HEK293 (cell line): ENCODE measurements around the gene P2RY6.
A peak's percentile ranks its signal among the peaks of the same experiment; 100 is the strongest.

Experiments
- CTCF ChIA-PET: fragments of 350-600 bp; formaldehyde crosslinking; extraction: SDS; loops from one replicate; lab custom pipeline; 2021; ENCODE audit warnings: antibody characterized with exemption; lab: Yijun Ruan, JAX
- POLR2A ChIA-PET: fragments of 300-600 bp; formaldehyde crosslinking; extraction: SDS; loops from one replicate; lab custom pipeline; 2020; ENCODE audit warnings: antibody characterized with exemption, inconsistent platforms; lab: Yijun Ruan, JAX
- H3K27ac ChIP-seq: fragments of 200-500 bp; sonication (Bioruptor generic); 2 replicates; pipeline ENCODE4 v1.5.1; 2014; ENCODE audit warnings: low read depth, low read length, control low read depth, inconsistent platforms; ENCODE audit errors: extremely low read depth
- H3K36me3 ChIP-seq, 2 experiments: fragments of 200-500 bp in 1 of 2; sonication (Bioruptor generic) in 1 of 2; 1 replicate in 1 of 2; 2 replicates in 1 of 2; pipeline ENCODE4 v1.5.1; 2014 to 2017; ENCODE audit warnings: inconsistent platforms in 2 of 2, low read length in 2 of 2; ENCODE audit not compliant: control insufficient read depth in 2 of 2, insufficient read depth in 1 of 2
- H3K4me1 ChIP-seq: fragments of 200-500 bp; sonication (Bioruptor generic); 2 replicates; pipeline ENCODE4 v1.5.1; 2014; ENCODE audit warnings: mild to moderate bottlenecking, low read length, inconsistent platforms; ENCODE audit not compliant: control insufficient read depth, insufficient read depth
- H3K4me3 ChIP-seq: 2 replicates; pipeline ENCODE4 v1.5.1; 2011; ENCODE audit warnings: low read depth, mild to moderate bottlenecking, control low read depth, low read length, moderate library complexity
- H3K9me3 ChIP-seq: fragments of 200-500 bp; sonication (Bioruptor generic); 2 replicates; pipeline ENCODE4 v1.5.1; 2014; ENCODE audit warnings: low read depth, low read length, inconsistent platforms; ENCODE audit not compliant: control insufficient read depth, insufficient read depth
- HIC1 ChIP-seq: fragments of 450-650 bp; formaldehyde crosslinking; IDR thresholded peaks from 2 replicates; pipeline ENCODE4 v1.5.1; 2016; ENCODE audit warnings: missing biosample characterization, missing genetic modification characterization
- KLF9 ChIP-seq: fragments of 450-650 bp; formaldehyde crosslinking; IDR thresholded peaks from 2 replicates; pipeline ENCODE4 v1.5.1; 2016; ENCODE audit warnings: missing biosample characterization, missing genetic modification characterization, low read depth
- PBX3 ChIP-seq: sonication (generic); formaldehyde crosslinking; IDR thresholded peaks from 2 replicates; pipeline ENCODE4 v1.8.1; 2022; ENCODE audit warnings: mild to moderate bottlenecking, moderate library complexity, missing genetic modification reagents
- ZBTB7A ChIP-seq: fragments of 450-650 bp; formaldehyde crosslinking; IDR thresholded peaks from 2 replicates; pipeline ENCODE4 v1.5.1; 2016; ENCODE audit warnings: low read depth, missing biosample characterization, missing genetic modification characterization
- ZNF37A ChIP-seq: fragments of 450-650 bp; IDR thresholded peaks from 2 replicates; pipeline ENCODE4 v1.5.1; 2018; ENCODE audit warnings: missing biosample characterization, missing genetic modification characterization
- ZNF416 ChIP-seq: fragments of 450-650 bp; formaldehyde crosslinking; IDR thresholded peaks from 2 replicates; pipeline ENCODE4 v1.5.1; 2016; ENCODE audit warnings: missing biosample characterization, missing genetic modification characterization
- ZNF747 ChIP-seq: fragments of 450-650 bp; formaldehyde crosslinking; IDR thresholded peaks from 2 replicates; pipeline ENCODE4 v1.5.1; 2016; ENCODE audit warnings: missing biosample characterization, missing genetic modification characterization
- ZNF768 ChIP-seq: fragments of 450-650 bp; formaldehyde crosslinking; IDR thresholded peaks from 2 replicates; pipeline ENCODE4 v1.5.1; 2018; ENCODE audit warnings: missing biosample characterization, mild to moderate bottlenecking, missing genetic modification characterization
- TF ChIP-seq, protein P1 (sequence below): fragments of 450-650 bp; formaldehyde crosslinking; IDR thresholded peaks from 2 replicates; pipeline ENCODE4 v1.5.1; 2017; ENCODE audit warnings: missing biosample characterization, missing genetic modification characterization
- TF ChIP-seq, protein P2 (sequence below): fragments of 450-650 bp; formaldehyde crosslinking; IDR thresholded peaks from 2 replicates; pipeline ENCODE4 v1.5.1; 2016; ENCODE audit warnings: missing biosample characterization, missing genetic modification characterization
- TF ChIP-seq, protein P3 (sequence below): fragments of 450-650 bp; formaldehyde crosslinking; IDR thresholded peaks from 2 replicates; pipeline ENCODE4 v1.5.1; 2016; ENCODE audit warnings: missing biosample characterization, missing genetic modification characterization
- TF ChIP-seq, protein P4 (sequence below): fragments of 450-650 bp; formaldehyde crosslinking; IDR thresholded peaks from 2 replicates; pipeline ENCODE4 v1.5.1; 2016; ENCODE audit warnings: missing biosample characterization, missing genetic modification characterization
- TF ChIP-seq, protein P5 (sequence below): fragments of 450-650 bp; formaldehyde crosslinking; IDR thresholded peaks from 2 replicates; pipeline ENCODE4 v1.5.1; 2016; ENCODE audit warnings: missing biosample characterization, missing genetic modification characterization

The P2RY6 gene

GRCh38 chr11:73288192-73288872, 16.2 kb downstream of the P2RY6 start:
- ChIA-PET CTCF (interaction anchor here (0.6 to 5.6 kb wide), 17 partner anchors 9 to 702 kb away, joined by 3 to 51 read pairs (median 7); partner anchors contain the start of genes ARHGEF17 and P2RY6), POLR2A (no interaction called here)
- Histone ChIP-seq H3K9me3 (no peaks in the 10 kb centered on the region), H3K4me1 (no peaks in the 10 kb centered on the region), H3K4me3 (no peak overlapping the region), H3K36me3 (no peaks in the 10 kb centered on the region), H3K27ac (no peak overlapping the region)
- TF ChIP-seq, protein P1, sequence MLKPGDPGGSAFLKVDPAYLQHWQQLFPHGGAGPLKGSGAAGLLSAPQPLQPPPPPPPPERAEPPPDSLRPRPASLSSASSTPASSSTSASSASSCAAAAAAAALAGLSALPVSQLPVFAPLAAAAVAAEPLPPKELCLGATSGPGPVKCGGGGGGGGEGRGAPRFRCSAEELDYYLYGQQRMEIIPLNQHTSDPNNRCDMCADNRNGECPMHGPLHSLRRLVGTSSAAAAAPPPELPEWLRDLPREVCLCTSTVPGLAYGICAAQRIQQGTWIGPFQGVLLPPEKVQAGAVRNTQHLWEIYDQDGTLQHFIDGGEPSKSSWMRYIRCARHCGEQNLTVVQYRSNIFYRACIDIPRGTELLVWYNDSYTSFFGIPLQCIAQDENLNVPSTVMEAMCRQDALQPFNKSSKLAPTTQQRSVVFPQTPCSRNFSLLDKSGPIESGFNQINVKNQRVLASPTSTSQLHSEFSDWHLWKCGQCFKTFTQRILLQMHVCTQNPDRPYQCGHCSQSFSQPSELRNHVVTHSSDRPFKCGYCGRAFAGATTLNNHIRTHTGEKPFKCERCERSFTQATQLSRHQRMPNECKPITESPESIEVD (tag by site-specific recombination): no peak
- TF ChIP-seq ZNF768 (peak; percentile 72; the same call in 1 of the 2 replicates), ZNF747 (tag by site-specific recombination) (no peak)
- TF ChIP-seq, protein P2, sequence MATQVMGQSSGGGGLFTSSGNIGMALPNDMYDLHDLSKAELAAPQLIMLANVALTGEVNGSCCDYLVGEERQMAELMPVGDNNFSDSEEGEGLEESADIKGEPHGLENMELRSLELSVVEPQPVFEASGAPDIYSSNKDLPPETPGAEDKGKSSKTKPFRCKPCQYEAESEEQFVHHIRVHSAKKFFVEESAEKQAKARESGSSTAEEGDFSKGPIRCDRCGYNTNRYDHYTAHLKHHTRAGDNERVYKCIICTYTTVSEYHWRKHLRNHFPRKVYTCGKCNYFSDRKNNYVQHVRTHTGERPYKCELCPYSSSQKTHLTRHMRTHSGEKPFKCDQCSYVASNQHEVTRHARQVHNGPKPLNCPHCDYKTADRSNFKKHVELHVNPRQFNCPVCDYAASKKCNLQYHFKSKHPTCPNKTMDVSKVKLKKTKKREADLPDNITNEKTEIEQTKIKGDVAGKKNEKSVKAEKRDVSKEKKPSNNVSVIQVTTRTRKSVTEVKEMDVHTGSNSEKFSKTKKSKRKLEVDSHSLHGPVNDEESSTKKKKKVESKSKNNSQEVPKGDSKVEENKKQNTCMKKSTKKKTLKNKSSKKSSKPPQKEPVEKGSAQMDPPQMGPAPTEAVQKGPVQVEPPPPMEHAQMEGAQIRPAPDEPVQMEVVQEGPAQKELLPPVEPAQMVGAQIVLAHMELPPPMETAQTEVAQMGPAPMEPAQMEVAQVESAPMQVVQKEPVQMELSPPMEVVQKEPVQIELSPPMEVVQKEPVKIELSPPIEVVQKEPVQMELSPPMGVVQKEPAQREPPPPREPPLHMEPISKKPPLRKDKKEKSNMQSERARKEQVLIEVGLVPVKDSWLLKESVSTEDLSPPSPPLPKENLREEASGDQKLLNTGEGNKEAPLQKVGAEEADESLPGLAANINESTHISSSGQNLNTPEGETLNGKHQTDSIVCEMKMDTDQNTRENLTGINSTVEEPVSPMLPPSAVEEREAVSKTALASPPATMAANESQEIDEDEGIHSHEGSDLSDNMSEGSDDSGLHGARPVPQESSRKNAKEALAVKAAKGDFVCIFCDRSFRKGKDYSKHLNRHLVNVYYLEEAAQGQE (tag by site-specific recombination): no peak
- TF ChIP-seq, all 188 proteins: peak for 1

DNA sequence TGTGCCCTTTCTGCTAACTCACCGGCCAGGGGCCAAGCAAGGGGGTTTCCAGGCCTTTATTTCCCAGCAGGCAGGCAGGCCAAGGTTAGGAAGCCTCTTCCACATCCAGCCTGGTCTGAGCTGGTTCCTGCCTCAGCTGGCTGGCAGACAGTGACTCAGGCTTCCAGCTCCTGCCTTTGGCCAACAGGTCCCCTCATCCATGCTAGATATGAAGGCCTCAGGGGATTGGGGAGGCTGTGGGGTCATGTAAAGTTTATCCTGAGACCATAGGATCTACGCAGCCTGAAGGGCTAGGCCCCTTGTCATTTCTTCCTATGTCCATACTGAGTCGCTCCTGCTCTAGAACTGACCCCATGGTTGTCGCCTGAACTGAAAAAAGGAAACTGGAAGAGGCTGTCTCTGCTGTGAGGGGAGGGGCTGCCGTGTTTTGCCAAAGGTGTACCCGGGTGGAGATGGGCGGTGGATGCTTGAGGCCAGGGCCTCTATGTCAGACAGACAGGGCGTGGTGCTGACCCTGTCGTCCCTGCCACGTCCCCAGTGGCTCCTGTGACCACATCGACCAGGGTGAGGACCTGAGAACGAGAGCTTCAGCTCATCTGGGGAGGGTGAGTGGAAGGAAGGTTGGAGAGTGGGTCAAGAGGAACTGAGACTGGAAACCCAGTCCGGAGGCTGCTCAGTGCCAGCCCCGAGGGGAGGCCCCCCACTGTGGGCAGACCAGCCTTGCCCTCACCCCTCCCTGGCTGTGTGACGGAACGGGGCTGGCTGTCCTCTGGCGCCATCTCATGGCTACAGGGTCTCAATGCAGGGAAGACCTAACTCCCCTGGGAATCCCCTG, 17.0 kb downstream of the P2RY6 start:
- ChIA-PET CTCF (interaction anchor here (0.6 to 5.6 kb wide), 39 partner anchors 9 to 1833 kb away, joined by 3 to 51 read pairs (median 4); partner anchors contain the start of genes ARHGEF17, P2RY6 and STARD10), POLR2A (interaction anchor here (1.5 kb wide), 1 partner anchor 19 kb away, joined by 4 read pairs; the partner anchor contains the start of gene ARHGEF17)
- Histone ChIP-seq H3K27ac (no peak overlapping the region; the same call in 1 of the 2 replicates), H3K36me3 (no peaks in the 10 kb centered on the region), H3K4me3 (peak overlapping the region; percentile 29), H3K9me3 (no peaks in the 10 kb centered on the region), H3K4me1 (no peaks in the 10 kb centered on the region)
- no peak for TF ChIP-seq ZNF416 (tag by site-specific recombination)
- peak; percentile 90 for TF ChIP-seq HIC1 (tag by site-specific recombination)
- TF ChIP-seq KLF9 (tag by site-specific recombination): no peak
- 0 out of 2 replicates have a peak, but pooled peaks have one; percentile 8 for TF ChIP-seq ZNF768
- TF ChIP-seq, protein P3, sequence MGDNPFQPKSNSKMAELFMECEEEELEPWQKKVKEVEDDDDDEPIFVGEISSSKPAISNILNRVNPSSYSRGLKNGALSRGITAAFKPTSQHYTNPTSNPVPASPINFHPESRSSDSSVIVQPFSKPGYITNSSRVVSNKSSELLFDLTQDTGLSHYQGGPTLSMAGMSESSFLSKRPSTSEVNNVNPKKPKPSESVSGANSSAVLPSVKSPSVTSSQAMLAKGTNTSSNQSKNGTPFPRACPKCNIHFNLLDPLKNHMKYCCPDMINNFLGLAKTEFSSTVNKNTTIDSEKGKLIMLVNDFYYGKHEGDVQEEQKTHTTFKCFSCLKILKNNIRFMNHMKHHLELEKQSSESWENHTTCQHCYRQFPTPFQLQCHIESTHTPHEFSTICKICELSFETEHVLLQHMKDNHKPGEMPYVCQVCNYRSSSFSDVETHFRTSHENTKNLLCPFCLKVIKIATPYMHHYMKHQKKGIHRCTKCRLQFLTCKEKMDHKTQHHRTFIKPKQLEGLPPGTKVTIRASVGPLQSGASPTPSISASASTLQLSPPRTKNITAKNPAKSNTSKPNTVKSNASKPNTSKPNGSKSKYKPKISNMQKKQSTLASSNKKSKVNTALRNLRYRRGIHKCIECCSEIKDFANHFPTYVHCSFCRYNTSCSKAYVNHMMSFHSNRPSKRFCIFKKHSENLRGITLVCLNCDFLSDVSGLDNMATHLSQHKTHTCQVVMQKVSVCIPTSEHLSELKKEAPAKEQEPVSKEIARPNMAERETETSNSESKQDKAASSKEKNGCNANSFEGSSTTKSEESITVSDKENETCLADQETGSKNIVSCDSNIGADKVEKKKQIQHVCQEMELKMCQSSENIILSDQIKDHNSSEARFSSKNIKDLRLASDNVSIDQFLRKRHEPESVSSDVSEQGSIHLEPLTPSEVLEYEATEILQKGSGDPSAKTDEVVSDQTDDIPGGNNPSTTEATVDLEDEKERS (tag by site-specific recombination): no peak
- no peak for TF ChIP-seq PBX3 (CRISPR knock-in tag)
- no peak for TF ChIP-seq ZNF37A (tag by site-specific recombination)
- TF ChIP-seq, protein P4, sequence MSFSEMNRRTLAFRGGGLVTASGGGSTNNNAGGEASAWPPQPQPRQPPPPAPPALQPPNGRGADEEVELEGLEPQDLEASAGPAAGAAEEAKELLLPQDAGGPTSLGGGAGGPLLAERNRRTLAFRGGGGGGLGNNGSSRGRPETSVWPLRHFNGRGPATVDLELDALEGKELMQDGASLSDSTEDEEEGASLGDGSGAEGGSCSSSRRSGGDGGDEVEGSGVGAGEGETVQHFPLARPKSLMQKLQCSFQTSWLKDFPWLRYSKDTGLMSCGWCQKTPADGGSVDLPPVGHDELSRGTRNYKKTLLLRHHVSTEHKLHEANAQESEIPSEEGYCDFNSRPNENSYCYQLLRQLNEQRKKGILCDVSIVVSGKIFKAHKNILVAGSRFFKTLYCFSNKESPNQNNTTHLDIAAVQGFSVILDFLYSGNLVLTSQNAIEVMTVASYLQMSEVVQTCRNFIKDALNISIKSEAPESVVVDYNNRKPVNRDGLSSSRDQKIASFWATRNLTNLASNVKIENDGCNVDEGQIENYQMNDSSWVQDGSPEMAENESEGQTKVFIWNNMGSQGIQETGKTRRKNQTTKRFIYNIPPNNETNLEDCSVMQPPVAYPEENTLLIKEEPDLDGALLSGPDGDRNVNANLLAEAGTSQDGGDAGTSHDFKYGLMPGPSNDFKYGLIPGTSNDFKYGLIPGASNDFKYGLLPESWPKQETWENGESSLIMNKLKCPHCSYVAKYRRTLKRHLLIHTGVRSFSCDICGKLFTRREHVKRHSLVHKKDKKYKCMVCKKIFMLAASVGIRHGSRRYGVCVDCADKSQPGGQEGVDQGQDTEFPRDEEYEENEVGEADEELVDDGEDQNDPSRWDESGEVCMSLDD: peak; percentile 66
- TF ChIP-seq ZBTB7A (tag by site-specific recombination): no peak
- TF ChIP-seq, protein P5, sequence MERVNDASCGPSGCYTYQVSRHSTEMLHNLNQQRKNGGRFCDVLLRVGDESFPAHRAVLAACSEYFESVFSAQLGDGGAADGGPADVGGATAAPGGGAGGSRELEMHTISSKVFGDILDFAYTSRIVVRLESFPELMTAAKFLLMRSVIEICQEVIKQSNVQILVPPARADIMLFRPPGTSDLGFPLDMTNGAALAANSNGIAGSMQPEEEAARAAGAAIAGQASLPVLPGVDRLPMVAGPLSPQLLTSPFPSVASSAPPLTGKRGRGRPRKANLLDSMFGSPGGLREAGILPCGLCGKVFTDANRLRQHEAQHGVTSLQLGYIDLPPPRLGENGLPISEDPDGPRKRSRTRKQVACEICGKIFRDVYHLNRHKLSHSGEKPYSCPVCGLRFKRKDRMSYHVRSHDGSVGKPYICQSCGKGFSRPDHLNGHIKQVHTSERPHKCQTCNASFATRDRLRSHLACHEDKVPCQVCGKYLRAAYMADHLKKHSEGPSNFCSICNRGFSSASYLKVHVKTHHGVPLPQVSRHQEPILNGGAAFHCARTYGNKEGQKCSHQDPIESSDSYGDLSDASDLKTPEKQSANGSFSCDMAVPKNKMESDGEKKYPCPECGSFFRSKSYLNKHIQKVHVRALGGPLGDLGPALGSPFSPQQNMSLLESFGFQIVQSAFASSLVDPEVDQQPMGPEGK (tag by site-specific recombination): peak; percentile 57
